GF-D8 (cell line): ENCODE results near the gene PATL1.
"Not testable (repeated sequence)": the region's sequence is repeated elsewhere in the genome, so short reads cannot be mapped to it uniquely, and the experiment has no call there.

Experiments
- DNase-seq: peaks from one replicate; lab custom pipeline; 2025; lab: John Stamatoyannopoulos, UW

Gene PATL1, protein sequence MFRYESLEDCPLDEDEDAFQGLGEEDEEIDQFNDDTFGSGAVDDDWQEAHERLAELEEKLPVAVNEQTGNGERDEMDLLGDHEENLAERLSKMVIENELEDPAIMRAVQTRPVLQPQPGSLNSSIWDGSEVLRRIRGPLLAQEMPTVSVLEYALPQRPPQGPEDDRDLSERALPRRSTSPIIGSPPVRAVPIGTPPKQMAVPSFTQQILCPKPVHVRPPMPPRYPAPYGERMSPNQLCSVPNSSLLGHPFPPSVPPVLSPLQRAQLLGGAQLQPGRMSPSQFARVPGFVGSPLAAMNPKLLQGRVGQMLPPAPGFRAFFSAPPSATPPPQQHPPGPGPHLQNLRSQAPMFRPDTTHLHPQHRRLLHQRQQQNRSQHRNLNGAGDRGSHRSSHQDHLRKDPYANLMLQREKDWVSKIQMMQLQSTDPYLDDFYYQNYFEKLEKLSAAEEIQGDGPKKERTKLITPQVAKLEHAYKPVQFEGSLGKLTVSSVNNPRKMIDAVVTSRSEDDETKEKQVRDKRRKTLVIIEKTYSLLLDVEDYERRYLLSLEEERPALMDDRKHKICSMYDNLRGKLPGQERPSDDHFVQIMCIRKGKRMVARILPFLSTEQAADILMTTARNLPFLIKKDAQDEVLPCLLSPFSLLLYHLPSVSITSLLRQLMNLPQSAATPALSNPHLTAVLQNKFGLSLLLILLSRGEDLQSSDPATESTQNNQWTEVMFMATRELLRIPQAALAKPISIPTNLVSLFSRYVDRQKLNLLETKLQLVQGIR

DNA sequence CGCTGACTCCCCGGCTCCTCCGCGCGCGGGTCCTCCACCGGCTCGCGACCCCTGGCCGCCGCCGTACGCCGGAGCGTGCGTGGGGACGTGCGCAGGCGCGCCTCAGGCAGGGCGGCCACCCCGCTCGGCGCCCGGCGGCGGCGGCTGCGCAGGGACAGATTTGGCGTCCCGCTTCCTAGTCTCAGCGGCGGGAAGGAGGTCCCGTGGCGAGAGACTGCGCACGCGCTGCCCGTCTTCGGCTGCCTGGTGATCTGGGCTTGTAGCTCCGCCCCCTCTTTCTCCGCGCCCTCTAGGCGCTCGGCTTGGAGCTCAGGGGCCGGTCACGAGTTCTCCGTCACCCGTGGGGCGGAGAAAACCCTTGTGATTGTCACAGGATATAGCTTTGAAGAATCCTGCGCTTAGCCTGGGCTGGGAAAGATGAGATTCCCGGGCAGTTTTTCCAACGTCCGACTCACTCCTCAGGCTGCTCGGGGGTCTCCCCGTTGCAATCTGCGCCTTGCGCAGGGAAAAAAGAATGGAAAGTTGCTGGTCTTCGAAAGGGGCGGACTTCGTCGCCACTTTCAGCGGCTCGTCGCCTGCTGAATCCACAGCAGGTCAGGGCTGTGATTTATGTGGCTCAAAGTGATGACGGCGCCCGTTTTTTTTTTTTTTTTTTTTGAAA is at the start of gene PATL1:
TSS of gene PATL1 (minus strand) at position 88 of the 661 bp plus-strand sequence. CDS start 142 bp downstream, outside the sequence.
- peak; percentile 94 for DNase-seq

DNA sequence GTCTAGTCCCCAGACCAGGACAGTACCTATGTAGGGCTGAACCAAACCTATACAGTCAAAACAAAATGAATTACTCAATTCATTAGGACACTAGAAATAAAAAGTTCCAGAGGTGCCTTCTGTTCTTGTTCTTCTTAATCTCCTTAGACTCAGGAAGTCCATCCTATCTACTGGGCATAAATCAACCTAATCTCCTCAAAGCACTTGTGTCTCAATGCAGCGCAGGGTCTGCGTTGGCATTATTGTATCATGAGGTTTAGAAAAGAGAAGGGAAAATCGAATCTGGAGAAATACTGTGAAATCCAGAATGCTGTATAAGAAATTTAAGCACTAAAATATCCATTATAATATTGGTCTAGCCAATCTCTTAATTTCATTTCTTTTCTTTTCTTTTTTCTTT is 47.2 kb upstream of the PATL1 start:
- DNase-seq, result no peak

DNA sequence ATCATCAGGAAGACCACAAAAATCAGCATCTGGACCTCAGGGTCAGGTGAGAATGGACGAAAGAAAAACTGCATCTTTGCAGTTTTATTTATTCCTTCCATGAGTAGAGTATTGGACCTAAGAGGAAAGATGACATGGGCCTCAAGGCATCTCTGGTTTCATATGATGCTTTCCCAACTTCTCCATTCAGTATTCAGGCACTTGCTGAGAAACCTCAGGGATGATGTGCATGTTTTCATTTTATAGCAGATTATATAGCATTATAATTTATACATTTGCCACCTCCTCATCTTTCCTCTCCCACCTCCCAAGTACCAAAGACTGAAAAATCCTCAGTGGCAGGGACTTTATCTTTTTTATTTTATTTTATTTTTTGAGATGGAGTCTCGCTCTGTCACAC is 44.9 kb upstream of the PATL1 start, which contains the start of gene OR10V1:
TSS of gene OR10V1 (minus strand) at position 101 of the 400 bp plus-strand sequence. CDS start at position 101, 0 bp downstream.
- no peak for DNase-seq

DNA sequence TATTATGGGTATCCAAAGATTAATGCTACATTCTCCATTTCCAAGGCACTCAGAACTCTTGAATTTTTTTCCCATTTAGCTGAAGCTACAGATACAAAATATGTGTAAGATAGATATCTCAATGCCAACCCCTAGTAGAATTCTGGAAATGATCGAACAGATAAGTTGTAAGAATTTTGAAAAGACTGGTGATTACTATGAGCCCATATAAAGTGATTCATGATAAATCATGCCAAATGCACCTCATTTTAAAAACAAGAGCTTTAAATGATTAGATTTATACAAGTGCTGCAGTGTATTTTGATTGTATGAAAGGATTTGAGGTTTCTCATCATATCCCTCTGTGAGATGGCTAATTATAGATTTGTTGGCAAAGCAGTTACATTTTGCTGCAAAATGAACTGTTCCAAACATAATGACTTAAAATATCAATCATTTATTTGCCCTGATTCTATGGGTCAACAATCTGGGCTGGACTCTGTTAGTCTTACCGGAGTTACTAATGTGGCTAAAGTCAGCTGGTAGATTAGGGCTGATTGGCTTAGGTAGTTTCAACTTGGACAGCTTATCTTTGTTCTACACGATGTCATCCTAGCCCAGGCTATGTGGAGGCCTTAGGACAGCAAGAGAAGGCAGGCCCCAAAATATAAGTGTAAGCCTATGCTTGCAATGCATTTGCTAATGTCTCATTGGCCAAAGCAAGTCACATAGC is 41.5 kb upstream of the PATL1 start:
- DNase-seq, result no peak

DNA sequence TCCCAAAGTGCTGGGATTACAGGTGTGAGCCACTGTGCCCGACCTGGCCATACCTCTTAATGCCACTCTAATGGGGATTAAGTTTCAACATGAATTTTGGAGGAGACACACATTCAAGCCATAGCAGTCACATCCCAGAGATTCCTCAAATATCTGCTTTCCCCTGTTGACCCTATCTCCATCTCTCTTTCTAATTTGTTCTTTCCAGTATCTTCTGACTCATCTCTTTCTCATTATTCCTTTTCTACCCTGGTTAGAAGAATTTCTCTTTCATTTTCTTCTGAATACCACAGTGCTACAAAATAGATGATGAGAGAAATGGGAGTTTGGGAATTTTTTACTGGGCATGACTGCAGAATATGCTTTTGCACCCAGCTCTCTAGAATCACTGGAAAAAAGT is 39.7 kb upstream of the PATL1 start:
- no peak for DNase-seq

DNA sequence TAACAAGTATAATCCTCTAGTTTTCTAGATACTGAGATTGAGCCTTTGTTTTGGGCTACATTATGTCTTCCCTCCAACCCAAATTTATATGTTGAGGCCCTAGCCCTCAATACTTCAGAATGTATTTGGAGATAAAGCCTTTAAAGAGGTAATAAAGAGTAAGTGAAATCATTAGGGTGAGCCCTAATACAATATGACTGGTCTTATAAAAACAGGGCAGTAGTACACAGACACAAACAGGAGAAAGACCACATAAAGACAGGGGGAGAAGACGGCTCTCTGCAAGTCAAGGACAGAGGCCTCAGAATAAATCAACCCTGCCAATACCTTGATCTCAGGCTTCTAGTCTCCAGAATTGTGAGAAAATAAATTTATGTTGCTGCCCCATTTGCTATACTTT is 38.5 kb upstream of the PATL1 start:
- DNase-seq, result no peak

DNA sequence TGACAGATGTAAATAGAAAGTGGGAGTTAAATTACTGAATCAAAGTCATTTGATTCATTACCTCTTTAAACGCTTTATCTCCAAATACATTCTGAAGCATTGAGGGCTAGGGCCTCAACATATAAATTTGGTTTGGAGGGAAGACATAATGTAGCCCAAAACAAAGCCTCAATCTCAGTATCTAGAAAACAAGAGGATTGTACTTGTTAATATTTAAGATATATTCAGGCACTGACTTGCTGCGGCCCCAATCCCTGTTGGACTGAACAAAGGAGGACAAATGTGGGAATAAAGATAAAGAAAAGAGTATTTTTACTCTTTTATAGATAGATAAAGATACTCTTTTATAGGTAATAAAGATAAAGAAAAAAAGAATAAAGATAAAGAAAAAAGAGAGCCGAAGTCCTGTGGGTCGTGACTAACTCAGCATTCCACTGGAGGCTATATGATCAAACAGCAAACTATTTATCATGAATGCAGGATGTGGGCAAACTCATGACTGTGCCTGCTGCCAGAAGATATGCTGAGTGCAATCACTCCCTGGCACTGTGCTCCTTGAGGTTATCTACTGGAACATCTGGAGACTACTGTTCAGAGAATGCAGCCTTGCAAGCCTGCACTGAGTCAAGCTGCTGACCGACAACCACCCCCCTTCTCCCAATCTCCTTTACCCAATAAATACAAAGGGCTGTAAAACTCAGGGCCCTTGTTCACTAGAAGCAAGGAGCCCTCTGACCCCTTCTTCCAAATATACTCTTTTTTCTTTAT is 37.9 kb upstream of the PATL1 start:
- no peak for DNase-seq

DNA sequence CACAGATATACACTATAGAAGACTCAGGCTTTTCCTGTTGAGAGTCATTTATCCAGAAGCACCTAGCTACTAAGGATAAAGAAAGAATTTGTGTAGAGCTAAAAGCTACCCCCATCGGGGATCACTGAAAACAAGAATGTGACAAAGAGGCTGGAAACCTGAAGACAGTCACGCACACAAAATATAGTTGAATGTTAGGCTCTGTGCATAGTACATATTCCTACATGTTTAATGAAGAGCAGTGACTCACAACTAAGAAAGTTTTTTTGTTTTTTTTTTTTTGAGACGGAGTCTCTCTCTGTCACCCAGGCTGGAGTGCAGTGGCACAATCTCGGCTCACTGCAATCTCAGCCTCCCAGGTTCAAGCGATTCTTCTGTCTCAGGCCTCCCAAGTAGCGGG is 36.5 kb upstream of the PATL1 start:
- no peak for DNase-seq

DNA sequence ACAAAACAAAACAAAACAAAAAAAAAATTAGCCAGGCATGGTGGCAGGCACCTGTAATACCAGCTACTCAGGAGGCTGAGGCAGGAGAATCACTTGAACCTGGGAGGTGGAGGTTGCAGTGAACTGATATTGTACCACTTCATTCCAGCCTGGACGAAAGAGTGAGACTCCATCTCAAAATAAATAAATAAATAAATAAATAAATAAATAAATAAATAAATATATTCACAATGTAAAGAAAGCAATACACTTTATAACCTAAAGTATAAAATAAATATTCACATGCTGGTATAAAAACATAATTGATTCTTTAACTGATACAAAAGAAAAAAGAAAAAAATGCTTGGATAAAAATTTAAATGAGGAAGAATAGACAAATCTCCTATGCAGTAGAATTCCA is 34.7 kb upstream of the PATL1 start:
- not testable (repeated sequence) for DNase-seq

DNA sequence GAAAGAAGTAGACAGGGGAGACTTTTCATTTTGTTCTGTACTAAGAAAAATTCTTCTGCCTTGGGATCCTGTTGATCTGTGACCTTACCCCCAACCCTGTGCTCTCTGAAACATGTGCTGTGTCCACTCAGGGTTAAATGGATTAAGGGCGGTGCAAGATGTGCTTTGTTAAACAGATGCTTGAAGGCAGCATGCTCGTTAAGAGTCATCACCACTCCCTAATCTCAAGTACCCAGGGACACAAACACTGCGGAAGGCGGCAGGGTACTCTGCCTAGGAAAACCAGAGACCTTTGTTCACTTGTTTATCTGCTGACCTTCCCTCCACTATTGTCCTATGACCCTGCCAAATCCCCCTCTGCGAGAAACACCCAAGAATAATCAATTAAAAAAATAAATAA is 31.3 kb upstream of the PATL1 start:
- not testable (repeated sequence) for DNase-seq

DNA sequence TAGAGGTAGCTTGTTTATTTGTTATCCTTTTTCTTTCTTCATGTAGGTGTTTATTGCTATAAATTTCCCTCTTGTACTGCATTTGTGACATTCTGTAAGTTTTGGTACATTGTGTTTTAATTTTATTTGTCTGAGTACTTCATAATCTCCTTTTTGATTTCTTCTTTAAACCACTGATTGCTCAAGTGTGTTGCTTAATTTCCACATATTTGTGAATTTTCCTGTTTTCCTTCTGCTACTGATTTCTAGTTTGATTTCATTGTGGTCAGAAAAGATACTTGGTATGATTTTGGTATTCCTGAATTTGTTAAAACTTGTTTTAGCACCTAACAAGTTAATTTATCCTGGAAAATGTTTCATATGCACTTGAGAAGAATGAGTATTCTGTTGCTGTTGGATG is 29.7 kb upstream of the PATL1 start:
- no peak for DNase-seq

DNA sequence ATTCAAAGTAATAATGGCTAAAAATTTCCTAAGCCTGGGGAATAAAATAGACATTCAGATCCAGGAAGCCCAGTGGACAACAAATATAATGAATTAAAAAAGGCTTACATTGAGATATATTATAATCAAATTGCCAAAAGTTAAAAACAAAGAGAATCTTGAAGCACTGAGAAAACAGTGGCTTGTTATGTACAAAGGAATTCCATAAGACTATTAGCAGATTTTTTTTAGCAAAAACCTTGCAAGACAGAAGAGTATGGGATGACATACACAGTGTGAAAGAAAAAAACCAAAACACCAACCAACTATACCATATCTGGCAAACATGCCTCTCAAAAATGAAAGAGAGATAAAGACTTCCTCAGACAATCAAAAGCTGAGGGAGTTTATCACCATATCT is 24.1 kb upstream of the PATL1 start:
- DNase-seq, result no peak

DNA sequence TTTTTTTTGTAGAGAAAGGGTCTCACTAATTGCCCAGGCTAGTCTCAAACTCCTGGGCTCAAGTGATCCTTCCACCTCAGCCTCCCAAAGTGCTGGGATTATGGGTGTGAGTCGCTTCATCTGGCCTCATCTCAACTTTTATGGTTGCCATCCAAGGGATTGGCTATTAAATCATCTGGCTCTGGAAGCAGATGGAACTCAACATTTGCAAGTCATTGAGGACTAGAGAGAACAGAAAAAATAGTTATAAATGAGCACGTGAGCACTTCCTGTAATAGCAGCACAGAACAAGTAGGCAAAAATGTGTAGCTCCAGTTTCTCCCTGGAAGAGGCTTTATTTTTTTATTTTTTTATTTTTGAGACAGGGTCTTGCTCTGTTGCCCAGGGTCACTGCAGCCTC is 22.3 kb upstream of the PATL1 start:
- no peak for DNase-seq

DNA sequence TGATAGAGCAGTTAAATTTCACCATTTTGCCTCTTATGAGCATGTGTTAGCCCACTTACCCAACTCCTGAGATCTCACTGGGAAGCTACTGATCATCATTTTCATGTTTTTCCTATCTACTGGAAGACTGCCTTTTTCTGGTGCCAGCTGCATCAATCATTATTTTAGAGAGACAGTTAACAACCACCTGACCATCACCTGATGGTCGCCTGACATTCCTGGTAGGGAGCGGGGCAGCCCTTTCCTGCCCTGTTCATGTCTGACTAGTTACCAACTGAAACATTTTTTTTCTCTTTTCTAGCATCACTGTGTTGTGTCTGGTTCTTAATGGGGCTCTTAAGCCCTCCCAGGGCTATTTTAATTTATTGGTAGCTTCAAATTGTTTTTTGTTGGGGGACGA is 20.2 kb upstream of the PATL1 start:
- DNase-seq, result peak; percentile 52

DNA sequence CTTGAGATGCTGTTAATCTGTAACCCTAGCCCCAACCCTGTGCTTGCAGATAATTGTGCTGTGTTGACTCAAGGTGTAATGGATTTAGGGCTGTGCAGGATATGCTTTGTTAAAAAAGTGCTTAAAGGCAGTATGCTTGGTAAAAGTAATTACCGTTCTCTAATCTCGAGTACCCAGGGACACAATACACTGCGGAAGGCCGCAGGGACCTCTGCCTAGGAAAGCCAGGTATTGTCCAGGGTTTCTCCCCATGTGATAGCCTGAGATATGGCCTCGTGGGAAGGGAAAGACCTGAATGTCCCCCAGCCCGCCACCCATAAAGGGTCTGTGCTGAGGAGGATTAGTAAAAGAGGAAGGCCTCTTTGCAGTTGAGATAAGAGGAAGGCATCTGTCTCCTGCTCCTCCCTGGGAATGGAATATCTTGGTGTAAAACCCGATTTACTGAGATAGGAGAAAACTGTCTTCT is 12.5 kb upstream of the PATL1 start:
- not testable (repeated sequence) for DNase-seq

DNA sequence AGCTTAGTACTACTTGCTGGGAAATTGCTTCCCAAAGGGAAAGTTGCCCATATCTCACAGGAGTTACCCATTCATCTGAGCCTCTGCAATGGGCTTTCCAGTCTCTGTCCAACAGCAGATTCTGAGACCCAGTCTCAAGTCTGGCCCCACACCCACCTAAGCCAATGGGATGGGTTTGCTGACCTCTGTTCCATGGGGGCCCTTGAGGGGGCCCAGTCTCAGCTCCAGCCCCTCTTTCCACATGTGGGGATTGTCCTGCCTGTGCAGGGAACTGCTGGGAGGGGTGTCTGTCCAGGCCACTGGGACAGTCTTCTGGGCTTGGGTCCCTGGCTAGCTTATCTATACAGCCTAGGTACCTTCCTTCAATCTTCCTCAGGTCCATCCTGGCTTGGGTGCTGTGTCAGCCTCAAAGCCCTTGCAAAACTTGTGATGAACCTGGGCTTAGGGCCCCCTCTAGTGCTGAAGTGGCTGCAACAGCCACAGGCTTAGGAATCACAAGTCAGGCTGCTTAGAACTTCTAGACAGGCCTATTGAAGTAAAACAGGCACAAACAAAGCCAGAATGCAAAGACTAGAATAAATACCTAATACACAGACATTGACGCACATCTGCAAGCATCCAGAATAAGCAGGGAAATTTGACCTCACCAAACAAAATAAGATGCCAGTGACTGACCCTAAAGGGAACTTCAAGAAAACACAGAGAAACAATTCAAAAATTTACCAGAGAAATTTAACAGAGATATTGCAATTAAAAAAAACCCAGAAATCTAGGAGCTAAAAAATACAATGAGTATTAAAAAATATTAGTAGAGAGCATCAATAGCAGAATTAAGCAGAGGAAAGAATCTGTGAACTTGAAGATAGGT is 11.7 kb upstream of the PATL1 start:
- DNase-seq, result peak; percentile 41

DNA sequence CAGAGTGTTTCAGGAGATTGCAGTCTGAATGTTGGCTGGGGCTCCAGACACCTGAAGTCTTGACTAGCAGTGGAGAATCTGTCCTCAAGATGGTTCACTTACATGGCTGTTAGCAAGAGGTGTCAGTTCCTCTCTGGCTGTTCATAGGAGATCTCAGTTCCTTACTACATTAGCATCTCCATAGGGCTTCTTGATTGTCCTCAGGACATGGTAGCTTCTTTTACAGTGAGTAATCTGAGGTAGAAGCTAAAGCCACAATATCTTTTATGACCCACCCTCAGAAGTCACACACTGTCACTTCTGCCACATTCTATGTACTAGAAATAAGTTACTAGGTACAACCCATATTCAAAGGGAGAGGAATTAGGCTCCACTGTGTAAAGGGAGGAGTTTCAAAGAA is 10.5 kb upstream of the PATL1 start:
- no peak for DNase-seq

DNA sequence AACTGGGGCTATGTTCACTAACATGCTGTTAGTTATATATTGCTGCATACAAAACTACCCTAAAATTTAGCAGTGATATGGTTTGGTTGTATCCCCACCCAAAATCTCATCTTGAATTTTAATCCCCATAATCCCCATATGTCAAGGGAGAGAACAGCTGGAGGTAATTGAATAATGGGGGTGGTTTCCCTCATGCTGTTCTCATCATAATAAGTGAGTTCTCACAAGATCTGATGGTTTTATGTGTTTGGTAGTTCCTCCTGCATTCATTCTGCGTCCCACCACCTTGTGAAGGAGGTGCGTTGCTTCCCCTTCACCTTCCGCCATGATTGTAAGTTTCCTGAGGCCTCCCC is 10.0 kb upstream of the PATL1 start:
- DNase-seq, result no peak

DNA sequence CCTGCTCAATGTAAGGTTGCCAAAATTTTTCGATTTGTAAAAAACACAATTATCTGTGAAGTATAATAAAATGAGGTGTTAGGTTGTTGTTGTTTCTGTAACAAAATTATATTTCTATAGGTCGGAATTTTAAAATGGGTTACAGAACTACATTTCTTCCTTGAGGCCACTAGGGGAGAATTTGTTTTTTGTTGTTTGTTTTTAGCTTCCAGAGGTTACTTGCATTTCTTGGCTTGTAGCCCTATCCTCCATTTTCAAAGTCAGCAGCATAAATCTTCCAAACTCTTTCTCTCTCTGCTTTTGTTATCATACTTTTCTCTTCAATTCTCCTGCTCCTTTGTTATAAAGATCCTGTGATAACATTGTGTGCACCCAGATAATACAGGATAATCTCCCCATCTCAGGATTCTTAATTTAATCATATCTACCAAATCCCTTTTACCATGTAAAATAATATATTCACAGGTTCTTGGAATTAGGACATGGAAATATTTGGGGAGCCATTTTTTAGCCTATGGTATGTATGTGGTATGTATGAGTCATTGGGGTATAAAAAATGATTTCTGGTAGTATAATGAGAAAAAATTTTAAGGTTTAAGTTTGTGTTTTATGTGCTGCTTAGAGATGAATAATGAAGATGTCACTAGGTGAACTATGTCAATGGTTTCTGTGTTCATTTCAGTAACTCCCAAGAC is 9.4 kb upstream of the PATL1 start:
- no peak for DNase-seq

DNA sequence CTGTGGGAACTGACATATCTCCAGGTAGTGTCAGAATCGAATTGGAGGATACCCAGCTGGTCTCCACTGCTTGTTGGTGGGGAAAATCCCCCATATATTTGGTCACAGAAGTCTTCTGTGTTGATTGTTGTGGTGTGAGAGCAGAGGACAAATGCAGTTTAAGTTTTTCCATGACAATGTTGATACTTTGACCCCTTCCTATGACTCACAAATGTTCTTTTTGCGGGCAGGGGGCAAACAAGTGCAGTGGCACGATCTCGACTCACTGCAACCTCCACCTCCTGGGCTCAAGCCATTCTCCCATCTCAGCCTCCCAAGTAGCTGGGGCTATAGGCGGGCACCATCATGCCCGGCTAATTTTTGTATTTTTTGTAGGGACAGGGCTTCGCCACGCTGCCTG is 7.4 kb upstream of the PATL1 start:
- DNase-seq, result no peak
